ENCODE measurements around the gene BTBD18.

BTBD18 gene

DNA sequence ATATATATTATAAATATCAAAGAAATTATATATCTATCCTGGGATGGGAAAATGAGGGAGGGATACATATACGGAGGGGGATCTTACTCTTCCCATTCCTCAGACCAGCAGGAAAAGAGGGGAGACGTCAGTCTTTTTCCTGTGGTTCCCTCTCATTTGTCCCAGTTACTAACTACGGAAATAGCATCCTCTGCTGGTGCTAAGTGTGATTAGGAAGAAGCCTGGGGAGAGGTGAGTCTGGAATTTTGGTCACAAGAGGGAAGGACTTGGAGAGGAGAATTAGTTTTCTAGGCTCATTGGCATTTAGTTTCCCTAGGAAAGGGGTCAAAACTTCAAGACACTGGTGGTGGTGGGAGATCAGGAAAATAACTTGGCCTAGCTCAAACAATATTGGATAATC is 51.2 kb downstream of the BTBD18 start:
- H3K4me1 Mint-ChIP-seq, result no peaks in the 10 kb centered on the region
- H3K9me3 Mint-ChIP-seq, result no peaks in the 10 kb centered on the region
- peaks cover 33 to 43% of the 10 kb centered on the region in 2 donors for H3K36me3 Mint-ChIP-seq
- no peaks in the 10 kb centered on the region for H3K27me3 Mint-ChIP-seq
- H3K27ac Mint-ChIP-seq, result peak overlapping the region; percentile 72
- ATAC-seq (replicated peaks) (no peak), DNase-seq (no peak)
- H3K4me3 Mint-ChIP-seq, result no peak overlapping the region

DNA sequence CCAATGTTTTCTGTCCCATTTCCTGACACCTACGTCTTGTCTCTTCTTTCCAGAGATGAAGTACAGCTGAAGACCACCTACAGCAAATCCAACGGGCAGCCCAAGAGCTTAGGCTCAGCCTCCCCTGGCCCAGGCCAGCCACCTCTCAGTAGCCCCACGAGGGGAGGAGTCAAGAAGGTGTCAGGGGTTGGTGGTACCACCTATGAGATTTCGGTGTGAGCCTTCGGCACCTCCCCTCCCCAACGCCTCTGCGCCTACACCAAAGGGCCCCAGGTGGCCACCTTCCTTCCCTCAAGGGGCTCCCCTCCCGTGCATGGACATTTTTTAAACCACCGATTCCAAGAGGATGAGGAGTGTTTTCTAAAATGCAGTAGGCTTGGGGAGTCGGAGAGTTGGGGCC is 51.8 kb downstream of the BTBD18 start:
- Mint-ChIP-seq H3K9me3 (no peaks in the 10 kb centered on the region), H3K27ac (peak overlapping the region; percentile 5), H3K4me1 (no peaks in the 10 kb centered on the region), H3K36me3 (peaks cover 34 to 40% of the 10 kb centered on the region in 2 donors), H3K4me3 (no peak overlapping the region), H3K27me3 (no peaks in the 10 kb centered on the region)
- DNase-seq (no peak), ATAC-seq (replicated peaks) (no peak)

DNA sequence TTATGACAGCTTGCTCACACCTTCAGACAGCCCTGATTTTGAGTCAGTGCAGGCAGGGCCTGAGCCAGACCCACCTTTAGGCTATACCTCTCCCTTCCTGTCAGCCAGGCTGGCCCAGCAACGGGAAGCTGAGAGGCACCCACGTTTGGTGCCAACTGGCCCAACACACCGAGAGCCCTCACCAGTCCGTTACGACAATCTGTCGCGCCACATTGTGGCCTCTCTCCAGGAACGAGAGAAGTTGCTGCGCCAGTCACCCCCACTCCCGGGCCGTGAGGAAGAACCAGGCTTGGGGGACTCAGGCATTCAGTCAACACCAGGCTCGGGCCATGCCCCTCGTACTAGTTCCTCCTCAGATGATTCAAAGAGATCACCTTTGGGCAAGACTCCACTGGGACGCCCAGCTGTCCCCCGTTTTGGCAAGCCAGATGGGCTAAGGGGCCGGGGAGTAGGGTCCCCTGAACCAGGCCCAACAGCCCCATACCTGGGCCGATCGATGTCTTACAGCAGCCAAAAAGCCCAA is 52.7 kb downstream of the BTBD18 start:
- Mint-ChIP-seq H3K4me1 (no peaks in the 10 kb centered on the region), H3K27ac (no peak overlapping the region), H3K36me3 (peaks cover 32 to 33% of the 10 kb centered on the region in 2 donors), H3K9me3 (no peaks in the 10 kb centered on the region), H3K4me3 (no peak overlapping the region), H3K27me3 (no peaks in the 10 kb centered on the region)
- DNase-seq (no peak), ATAC-seq (replicated peaks) (no peak)

Data from stimulated activated naive B cell treated with anti-CD40 and anti-IgM and Interleukin-4, amounts not matched to agents 10 μg/mL and 1 μg/mL and 100 μg/mL, for 72 hours (primary cell).